LNCaP clone FGC (cell line): ENCODE measurements around the gene LCAT.

ENCODE experiments used
- DNase-seq: peaks from one replicate; pipeline ENCODE4 v3.0.0-alpha.2; 2011; ENCODE audit warnings: low read depth
- H3K4me3 ChIP-seq: 2 replicates; pipeline ENCODE4 v1.5.1; 2011; ENCODE audit warnings: mild to moderate bottlenecking, low read depth, low read length, control low read depth
- TF ChIP-seq, protein P1 (sequence below): IDR thresholded peaks from 2 replicates; pipeline ENCODE4 v1.5.1; 2012; ENCODE audit warnings: mild to moderate bottlenecking; ENCODE audit not compliant: control insufficient read depth, insufficient read depth; ENCODE audit errors: extremely low read depth

The LCAT gene

DNA sequence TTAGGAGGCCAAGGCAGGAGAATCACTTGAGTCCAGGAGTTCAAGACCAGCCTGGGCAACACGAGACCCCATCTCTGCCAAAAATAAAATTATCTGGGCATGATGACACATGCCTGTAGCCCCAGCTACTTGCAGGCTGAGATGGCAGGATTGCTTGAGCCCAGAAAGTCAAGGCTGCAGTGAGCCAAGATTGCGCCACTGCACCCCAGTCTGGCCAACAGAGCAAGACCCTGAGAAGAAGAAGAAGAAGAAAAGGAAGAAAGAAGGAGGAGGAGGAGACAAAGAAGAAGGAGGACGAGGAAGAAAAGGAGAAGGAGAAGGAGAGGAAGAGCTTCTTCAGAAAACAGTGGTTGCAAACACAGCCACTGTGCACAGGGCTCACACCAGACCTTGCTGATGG is 44.8 kb upstream of the LCAT start:
- DNase-seq = no peak
- TF ChIP-seq, protein P1, sequence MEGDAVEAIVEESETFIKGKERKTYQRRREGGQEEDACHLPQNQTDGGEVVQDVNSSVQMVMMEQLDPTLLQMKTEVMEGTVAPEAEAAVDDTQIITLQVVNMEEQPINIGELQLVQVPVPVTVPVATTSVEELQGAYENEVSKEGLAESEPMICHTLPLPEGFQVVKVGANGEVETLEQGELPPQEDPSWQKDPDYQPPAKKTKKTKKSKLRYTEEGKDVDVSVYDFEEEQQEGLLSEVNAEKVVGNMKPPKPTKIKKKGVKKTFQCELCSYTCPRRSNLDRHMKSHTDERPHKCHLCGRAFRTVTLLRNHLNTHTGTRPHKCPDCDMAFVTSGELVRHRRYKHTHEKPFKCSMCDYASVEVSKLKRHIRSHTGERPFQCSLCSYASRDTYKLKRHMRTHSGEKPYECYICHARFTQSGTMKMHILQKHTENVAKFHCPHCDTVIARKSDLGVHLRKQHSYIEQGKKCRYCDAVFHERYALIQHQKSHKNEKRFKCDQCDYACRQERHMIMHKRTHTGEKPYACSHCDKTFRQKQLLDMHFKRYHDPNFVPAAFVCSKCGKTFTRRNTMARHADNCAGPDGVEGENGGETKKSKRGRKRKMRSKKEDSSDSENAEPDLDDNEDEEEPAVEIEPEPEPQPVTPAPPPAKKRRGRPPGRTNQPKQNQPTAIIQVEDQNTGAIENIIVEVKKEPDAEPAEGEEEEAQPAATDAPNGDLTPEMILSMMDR = no peak
- H3K4me3 ChIP-seq = no peak overlapping the region

DNA sequence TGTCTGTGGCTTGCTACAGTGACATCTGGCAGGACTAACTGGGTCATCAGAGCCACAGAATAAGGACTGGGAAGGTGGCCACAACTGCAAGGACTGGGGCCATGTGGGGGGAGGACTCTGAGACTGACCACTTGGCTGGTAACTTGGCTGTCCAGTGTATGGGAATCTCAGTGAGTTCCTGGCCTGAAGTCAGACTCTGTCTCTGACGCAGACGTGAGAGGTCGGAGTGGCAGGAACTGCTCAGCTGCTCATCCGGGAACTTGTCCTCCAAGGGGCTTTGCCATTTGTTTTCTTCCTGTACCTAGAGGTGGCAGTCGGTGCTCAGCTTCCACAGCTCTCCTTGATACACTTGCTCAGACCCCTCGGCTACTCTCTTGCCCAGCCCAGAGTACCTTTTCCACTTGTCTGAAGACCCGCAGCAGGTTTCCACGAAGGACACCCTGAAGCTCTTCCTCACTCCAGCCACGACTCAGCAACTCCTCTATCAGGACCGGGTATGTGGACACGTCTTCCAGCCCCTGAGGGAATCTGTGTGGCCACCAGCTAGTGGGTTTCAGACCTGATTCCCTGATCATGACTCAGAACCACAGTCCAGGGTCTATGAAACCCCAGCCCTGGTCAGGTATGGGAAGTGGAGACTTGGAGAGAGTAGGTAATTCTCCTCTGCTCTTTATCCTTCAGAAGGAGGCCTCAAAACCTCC is 43.7 kb upstream of the LCAT start:
- H3K4me3 ChIP-seq = no peak overlapping the region
- DNase-seq = no peak
- TF ChIP-seq, protein P1 = no peak

DNA sequence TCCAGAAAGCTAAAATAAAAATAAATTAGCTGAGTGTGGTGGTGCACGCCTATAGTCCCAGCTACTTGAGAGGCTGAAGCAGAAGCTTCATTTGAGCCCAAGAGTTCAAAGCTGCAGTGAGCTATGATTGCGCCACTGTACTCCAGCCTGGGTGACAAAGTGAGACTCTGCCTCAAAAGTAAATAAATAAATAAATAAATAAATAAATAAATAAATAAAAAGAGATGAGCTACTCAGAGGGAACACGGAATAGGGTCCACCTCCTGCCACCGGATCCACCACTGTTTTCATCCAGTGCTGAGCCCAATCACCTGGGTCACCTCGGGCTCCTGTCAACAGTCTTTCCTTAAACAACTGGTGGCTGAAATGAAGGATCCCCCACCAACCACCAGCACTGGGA is 43.0 kb upstream of the LCAT start:
- TF ChIP-seq, protein P1 = no peak
- no peak for DNase-seq
- no peak overlapping the region for H3K4me3 ChIP-seq

DNA sequence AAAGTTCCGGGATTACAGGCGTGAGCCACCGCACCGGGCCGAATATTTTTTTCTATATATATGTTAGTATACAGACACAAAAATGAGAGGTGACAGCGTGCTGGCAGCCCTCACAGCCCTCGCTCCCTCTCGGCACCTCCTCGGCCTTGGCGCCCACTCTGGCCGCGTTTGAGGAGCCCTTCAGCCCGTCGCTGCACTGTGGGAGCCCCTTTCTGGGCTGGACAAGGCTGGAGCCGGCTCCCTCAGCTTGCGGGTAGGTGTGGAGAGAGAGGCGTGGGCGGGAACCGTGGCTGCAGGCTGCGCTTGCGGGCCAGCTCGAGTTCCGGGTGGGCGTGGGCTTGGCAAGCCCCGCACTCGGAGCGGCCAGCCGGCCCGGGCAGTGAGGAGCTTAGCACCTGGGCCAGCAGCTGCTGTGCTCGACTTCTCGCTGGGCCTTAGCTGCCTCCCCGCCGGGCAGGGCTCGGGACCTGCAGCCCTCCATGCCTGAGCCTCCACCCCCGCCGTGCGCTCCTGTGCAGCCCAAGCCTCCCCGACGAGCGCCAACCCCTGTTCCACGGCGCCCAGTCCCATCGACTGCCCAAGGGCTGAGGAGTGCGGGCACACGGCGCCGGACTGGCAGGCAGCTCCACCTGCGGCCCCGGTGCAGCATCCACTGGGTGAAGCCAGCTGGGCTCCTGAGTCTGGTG is 38.2 kb upstream of the LCAT start:
- no peak for DNase-seq
- H3K4me3 ChIP-seq = no peak overlapping the region
- TF ChIP-seq, protein P1 = no peak

DNA sequence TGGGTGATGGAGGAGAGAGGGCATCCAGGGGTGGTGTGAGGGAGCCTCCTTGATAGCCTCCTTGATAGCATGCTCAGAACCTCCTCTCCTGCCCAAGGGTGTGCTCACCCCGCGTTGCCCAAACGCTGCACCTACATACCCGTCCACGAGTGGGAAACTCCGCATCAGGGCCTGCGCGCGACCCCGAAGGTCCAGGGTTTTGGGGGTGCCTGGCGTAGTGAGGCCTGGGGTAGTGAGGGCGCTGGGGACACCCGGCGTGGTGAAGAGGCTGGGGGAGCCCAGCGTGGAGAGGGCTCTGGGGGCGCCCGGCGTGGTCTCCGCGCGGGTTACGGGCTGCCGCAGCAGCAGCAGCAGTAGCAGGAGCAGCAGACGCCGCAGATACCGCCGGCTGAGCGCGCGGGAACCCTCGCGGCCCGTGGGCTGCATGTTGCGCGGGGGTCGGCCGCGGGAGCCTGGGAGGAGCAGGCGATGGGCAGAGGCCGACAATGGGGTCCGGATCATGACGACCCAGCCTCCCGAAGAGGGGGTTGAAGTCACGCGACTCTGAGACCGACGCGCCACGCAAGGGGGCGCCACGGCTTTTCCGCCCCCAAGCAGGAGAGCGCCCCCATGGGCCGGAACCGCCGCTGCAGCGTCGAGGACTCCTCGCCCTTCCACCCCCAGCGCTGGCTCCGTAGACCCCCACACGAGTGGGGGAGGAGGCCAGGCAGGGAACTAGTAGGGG is 36.2 kb upstream of the LCAT start, which contains the start of gene DPEP3:
DPEP3 (minus strand) TSS at position 545 of the 724 bp plus-strand sequence; CDS start at position 426, 119 bp downstream.
- TF ChIP-seq, protein P1 = no peak
- DNase-seq = no peak
- no peak within 1 kb of the TSS for H3K4me3 ChIP-seq

DNA sequence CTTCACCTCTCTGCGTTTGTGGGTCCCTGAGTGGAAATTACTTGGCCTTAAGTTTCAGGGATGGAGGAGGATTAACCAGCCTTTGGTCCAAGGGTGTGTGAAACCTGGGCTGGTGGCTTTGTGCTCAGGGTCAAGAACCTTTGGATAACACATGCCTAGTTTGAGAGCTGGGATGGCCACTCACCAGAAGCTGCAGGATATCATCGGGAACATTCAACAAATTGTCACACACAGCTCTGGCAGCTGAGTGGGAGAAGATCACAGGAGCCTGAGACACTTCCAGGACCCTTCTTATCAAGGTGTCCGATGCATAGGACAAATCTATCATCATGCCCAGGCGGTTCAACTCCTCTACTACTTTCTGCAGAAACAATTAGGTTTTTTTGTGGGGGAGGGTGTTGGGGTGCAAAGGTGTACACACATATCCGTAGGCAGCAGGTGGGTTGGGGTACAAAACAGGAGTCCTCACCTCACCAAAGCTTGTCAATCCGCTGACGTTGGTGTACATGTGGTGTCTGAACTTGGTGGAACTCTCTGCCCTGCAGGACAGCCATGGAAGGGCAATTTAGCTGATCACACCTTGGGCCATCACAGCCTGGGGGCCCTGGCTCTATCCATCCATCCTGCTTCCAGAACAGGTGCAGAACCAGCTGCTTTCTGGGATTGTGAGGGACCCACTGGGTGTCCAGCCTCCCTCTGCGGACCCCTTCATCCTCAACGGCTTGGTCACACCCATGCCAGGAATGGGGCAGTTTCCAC is 33.7 kb upstream of the LCAT start:
- TF ChIP-seq, protein P1 = no peak
- H3K4me3 ChIP-seq = no peak overlapping the region
- DNase-seq = no peak
